Astrocyte (in vitro differentiated cells and primary cell): Measurements from ENCODE around the gene TWNK. TPM values are rescaled to one million over a fixed set of nuclear protein-coding genes. Genes with fewer than 3 reads are reported as not detected.
A peak's percentile ranks its signal among the peaks of the same experiment; 100 is the strongest.

Experiments
- DNase-seq: peaks from one replicate; pipeline ENCODE4 v3.0.0-alpha.2; 2010; ENCODE audit warnings: low read depth
- FAIRE-seq: peaks from 2 replicates; lab custom pipeline; 2011; peaks lifted over from hg19 to GRCh38; lab: Jason Lieb, UNC
- H2AFZ ChIP-seq: 2 replicates; pipeline ENCODE4 v1.6.0; 2012; ENCODE audit warnings: low read depth, low read length, inconsistent platforms
- H3K27ac ChIP-seq: 2 replicates; pipeline ENCODE4 v1.5.1; 2011; ENCODE audit warnings: low read depth, low read length, inconsistent platforms
- H3K27me3 ChIP-seq: 2 replicates; pipeline ENCODE4 v1.6.0; 2011; ENCODE audit warnings: low read length, inconsistent platforms; ENCODE audit not compliant: insufficient read depth
- H3K36me3 ChIP-seq: 2 replicates; pipeline ENCODE4 v1.5.1; 2011; ENCODE audit warnings: low read length, inconsistent platforms; ENCODE audit not compliant: insufficient read depth
- H3K4me1 ChIP-seq: 2 replicates; pipeline ENCODE4 v1.5.1; 2011; ENCODE audit warnings: low read length, inconsistent platforms; ENCODE audit not compliant: insufficient read depth
- H3K4me2 ChIP-seq: 2 replicates; pipeline ENCODE4 v1.6.0; 2012; ENCODE audit warnings: low read length, inconsistent platforms
- H3K4me3 ChIP-seq: 2 replicates; pipeline ENCODE4 v1.5.1; 2011; ENCODE audit warnings: low read depth, mild to moderate bottlenecking, low read length, inconsistent platforms; ENCODE audit not compliant: insufficient read depth
- H3K79me2 ChIP-seq: 2 replicates; pipeline ENCODE4 v1.6.0; 2012; ENCODE audit warnings: mild to moderate bottlenecking, low read length, inconsistent platforms; ENCODE audit not compliant: insufficient read depth
- H3K9ac ChIP-seq: 2 replicates; pipeline ENCODE4 v1.6.0; 2012; ENCODE audit warnings: mild to moderate bottlenecking, low read length, inconsistent platforms
- H3K9me3 ChIP-seq: 2 replicates; pipeline ENCODE4 v1.5.1; 2012; ENCODE audit warnings: low read depth, mild to moderate bottlenecking, low read length, inconsistent platforms; ENCODE audit not compliant: insufficient read depth
- H4K20me1 ChIP-seq: 2 replicates; pipeline ENCODE4 v1.6.0; 2012; ENCODE audit warnings: low read length, inconsistent platforms; ENCODE audit not compliant: insufficient read depth
- H3K27ac Mint-ChIP-seq: one replicate; pipeline ENCODE4 v1.8.0; 2021; ENCODE audit warnings: mild to moderate bottlenecking, mixed read lengths; ENCODE audit not compliant: unreplicated experiment
- H3K27me3 Mint-ChIP-seq: one replicate; pipeline ENCODE4 v1.8.0; 2021; ENCODE audit warnings: low read depth, mixed read lengths; ENCODE audit not compliant: unreplicated experiment
- H3K36me3 Mint-ChIP-seq: one replicate; pipeline ENCODE4 v1.8.0; 2021; ENCODE audit warnings: low read depth, mixed read lengths; ENCODE audit not compliant: unreplicated experiment
- H3K4me1 Mint-ChIP-seq: one replicate; pipeline ENCODE4 v1.8.0; 2021; ENCODE audit warnings: low read depth, mixed read lengths; ENCODE audit not compliant: unreplicated experiment
- H3K4me3 Mint-ChIP-seq: one replicate; pipeline ENCODE4 v1.8.0; 2021; ENCODE audit warnings: mild to moderate bottlenecking, moderate library complexity, mixed read lengths; ENCODE audit not compliant: unreplicated experiment
- H3K9me3 Mint-ChIP-seq: one replicate; pipeline ENCODE4 v1.8.0; 2021; ENCODE audit warnings: mild to moderate bottlenecking, mixed read lengths; ENCODE audit not compliant: unreplicated experiment
- CTCF ChIP-seq: IDR thresholded peaks from 2 replicates; pipeline ENCODE4 v1.5.1; 2011; ENCODE audit warnings: low read depth, mild to moderate bottlenecking, inconsistent platforms, low read length, moderate library complexity; ENCODE audit not compliant: insufficient read depth
- EZH2 ChIP-seq: IDR thresholded peaks from 2 replicates; pipeline ENCODE4 v1.6.1; 2012; ENCODE audit warnings: mild to moderate bottlenecking, low read length, inconsistent platforms; ENCODE audit not compliant: insufficient read depth
- total RNA-seq: library from RNA; stranded (reverse); gene quantifications from 2 replicates; pipeline ENCODE4 v1.2.1, GENCODE V29; 2021

Gene TWNK
- total RNA-seq, 1 donor from 2014 or later: 12.9 TPM

GRCh38 chr10:101011517-101012423 is 24.4 kb downstream of the TWNK start:
- Mint-ChIP-seq H3K27me3 (peaks cover 7% of the 10 kb centered on the region), H3K27ac (no peak overlapping the region), H3K9me3 (no peaks in the 10 kb centered on the region), H3K4me1 (peaks cover 24% of the 10 kb centered on the region), H3K4me3 (no peak overlapping the region), H3K36me3 (no peaks in the 10 kb centered on the region)
- H3K79me2 ChIP-seq: no peaks in the 10 kb centered on the region
- DNase-seq (no peak), FAIRE-seq (no peak)
- TF ChIP-seq CTCF (peak; percentile 43), EZH2 (no peak)
- H3K4me1 ChIP-seq: peaks cover 38% of the 10 kb centered on the region
- H4K20me1 ChIP-seq: peaks cover 15% of the 10 kb centered on the region
- peak overlapping the region; percentile 51 for H3K4me2 ChIP-seq
- H2AFZ ChIP-seq: peak overlapping the region; percentile 22
- no peaks in the 10 kb centered on the region for H3K36me3 ChIP-seq
- H3K27ac ChIP-seq: no peak overlapping the region
- no peak overlapping the region for H3K4me3 ChIP-seq
- H3K9me3 ChIP-seq: no peaks in the 10 kb centered on the region
- no peaks in the 10 kb centered on the region for H3K27me3 ChIP-seq
- peak overlapping the region; percentile 17 for H3K9ac ChIP-seq

- no peaks in the 10 kb centered on the region for H3K36me3 Mint-ChIP-seq
- no peak overlapping the region for H2AFZ ChIP-seq
- peak overlapping the region; percentile 42 for H3K9ac ChIP-seq
- FAIRE-seq: peak; percentile 52
- H3K4me3 Mint-ChIP-seq: peak overlapping the region; percentile 30
- H3K27me3 ChIP-seq: no peaks in the 10 kb centered on the region
- H3K4me3 ChIP-seq: no peak overlapping the region
- peak; percentile 85 for DNase-seq
- H3K27ac ChIP-seq: peak overlapping the region; percentile 35
- peaks cover 24% of the 10 kb centered on the region for H3K4me1 Mint-ChIP-seq
- H3K27ac Mint-ChIP-seq: peak overlapping the region; percentile 35
- TF ChIP-seq EZH2 (no peak), CTCF (peak; percentile 91)
- H4K20me1 ChIP-seq: peaks cover 7% of the 10 kb centered on the region
- H3K4me2 ChIP-seq: peak overlapping the region; percentile 51
- H3K79me2 ChIP-seq: no peaks in the 10 kb centered on the region
- H3K27me3 Mint-ChIP-seq: peaks cover 11% of the 10 kb centered on the region
- H3K9me3 Mint-ChIP-seq: no peaks in the 10 kb centered on the region
- H3K36me3 ChIP-seq: no peaks in the 10 kb centered on the region
- H3K9me3 ChIP-seq: no peaks in the 10 kb centered on the region
- H3K4me1 ChIP-seq: peaks cover 32% of the 10 kb centered on the region
These were observed 25.4 kb downstream of the TWNK start for GRCh38 chr10:101012525-101013364.
